HepG2 (cell line): ENCODE data around the gene MCRIP2. TPM values are rescaled to one million over a fixed set of nuclear protein-coding genes. Genes with fewer than 3 reads are reported as not detected.

Source experiments
- EEA1 ChIP-seq: sonication (generic); formaldehyde crosslinking; IDR thresholded peaks from 2 replicates; pipeline ENCODE4 v1.5.1; 2020; ENCODE audit warnings: mild to moderate bottlenecking, missing genetic modification reagents, borderline replicate concordance
- EED ChIP-seq: sonication (generic); formaldehyde crosslinking; IDR thresholded peaks from 2 replicates; pipeline ENCODE4 v1.5.0; 2020; ENCODE audit warnings: mild to moderate bottlenecking, missing genetic modification reagents
- GLI4 ChIP-seq: sonication (generic); formaldehyde crosslinking; IDR thresholded peaks from 2 replicates; pipeline ENCODE4 v1.5.1; 2020; ENCODE audit warnings: missing genetic modification reagents, mild to moderate bottlenecking, moderate library complexity, borderline replicate concordance
- HMG20B ChIP-seq: conservative IDR thresholded peaks from 2 replicates; pipeline ENCODE4 v1.6.1; 2016; ENCODE audit warnings: missing genetic modification reagents, missing compliant biosample characterization
- JUND ChIP-seq: sonication (generic); formaldehyde crosslinking; IDR thresholded peaks from 2 replicates; pipeline ENCODE4 v1.8.0; 2022; ENCODE audit warnings: mild to moderate bottlenecking, missing genetic modification reagents
- KMT2A ChIP-seq: sonication (generic); formaldehyde crosslinking; IDR thresholded peaks from 2 replicates; pipeline ENCODE4 v1.4.0; 2020; ENCODE audit warnings: missing genetic modification reagents
- RAD51 ChIP-seq: fragments of 450-650 bp; IDR thresholded peaks from 2 replicates; pipeline ENCODE4 v1.6.1; 2016; ENCODE audit warnings: borderline replicate concordance
- RBAK ChIP-seq: sonication (generic); formaldehyde crosslinking; IDR thresholded peaks from 2 replicates; pipeline ENCODE4 v1.5.1; 2020; ENCODE audit warnings: mild to moderate bottlenecking, missing genetic modification reagents
- UBTF ChIP-seq: sonication (generic); formaldehyde crosslinking; IDR thresholded peaks from 2 replicates; pipeline ENCODE4 v1.4.0; 2020; ENCODE audit warnings: mild to moderate bottlenecking, missing genetic modification reagents
- XBP1 ChIP-seq: sonication (generic); formaldehyde crosslinking; IDR thresholded peaks from 2 replicates; pipeline ENCODE4 v1.5.0; 2020; ENCODE audit warnings: missing genetic modification reagents
- ZBTB42 ChIP-seq: sonication (generic); formaldehyde crosslinking; IDR thresholded peaks from 2 replicates; pipeline ENCODE4 v1.5.0; 2020; ENCODE audit warnings: mild to moderate bottlenecking, missing genetic modification reagents
- ZMYM2 ChIP-seq: sonication (generic); formaldehyde crosslinking; IDR thresholded peaks from 2 replicates; pipeline ENCODE4 v1.8.0; 2022; ENCODE audit warnings: mild to moderate bottlenecking, missing genetic modification reagents
- ZNF256 ChIP-seq: sonication (generic); formaldehyde crosslinking; conservative IDR thresholded peaks from 2 replicates; pipeline ENCODE4 v1.4.0; 2020; ENCODE audit warnings: missing genetic modification reagents
- ZNF704 ChIP-seq: sonication (generic); formaldehyde crosslinking; IDR thresholded peaks from 2 replicates; pipeline ENCODE4 v1.8.1; 2023; ENCODE audit warnings: mild to moderate bottlenecking, inconsistent platforms, moderate library complexity, missing genetic modification reagents, borderline replicate concordance
- ZNF709 ChIP-seq: sonication (generic); formaldehyde crosslinking; IDR thresholded peaks from 2 replicates; pipeline ENCODE4 v1.5.0; 2020; ENCODE audit warnings: mild to moderate bottlenecking, missing genetic modification reagents
- ZSCAN21 ChIP-seq: sonication (generic); formaldehyde crosslinking; IDR thresholded peaks from 2 replicates; pipeline ENCODE4 v1.8.0; 2022; ENCODE audit warnings: mild to moderate bottlenecking, missing genetic modification reagents, moderate library complexity, borderline replicate concordance
- polyA plus RNA-seq, 8 experiments: library from polyadenylated mRNA; depleted of rRNA in 3 of 8; stranded (reverse) in 7 of 8; unstranded in 1 of 8; fragments of >200 nt; fragmentation: Illumina TruSeq in 4 of 8; extraction: Trizol in 4 of 8; gene quantifications; 2 replicates each; pipeline versions ENCODE4 v1.2.1 to v1.2.3, GENCODE V29; 2011 to 2016; ENCODE audit warnings: low read depth in 4 of 8, missing spikeins in 1 of 8, mixed read lengths in 1 of 8; ENCODE audit not compliant: insufficient read depth in 1 of 8
- total RNA-seq, 5 experiments: library from RNA; depleted of rRNA; stranded (reverse); fragments of >200 nt; fragmentation: Illumina TruSeq; extraction: Trizol; gene quantifications; 2 replicates each; pipeline ENCODE4 v1.2.3, GENCODE V29; 2016; ENCODE audit warnings: low read depth in 1 of 5
- TF ChIP-seq, protein P1 (sequence below): IDR thresholded peaks from 2 replicates; pipeline ENCODE4 v1.6.1; 2016; ENCODE audit warnings: missing genetic modification reagents, missing compliant biosample characterization
- TF ChIP-seq, protein P2 (sequence below): sonication (generic); formaldehyde crosslinking; IDR thresholded peaks from 2 replicates; pipeline ENCODE4 v1.8.1; 2022; ENCODE audit warnings: low read depth, mild to moderate bottlenecking, missing genetic modification reagents
- TF ChIP-seq, protein P3 (sequence below): sonication (generic); formaldehyde crosslinking; IDR thresholded peaks from 2 replicates; pipeline ENCODE4 v1.4.0; 2020; ENCODE audit warnings: missing genetic modification reagents, borderline replicate concordance

MCRIP2 gene
- total and polyA plus RNA-seq, 2 of the 13 experiments (the other 11 are each of a cell fraction or from before 2014, with no cell fraction given), result 39.6 to 76.7 TPM

GRCh38 chr16:648781-649589, 7.4 kb downstream of the MCRIP2 start, which contains the start of gene WDR90 (continued):
- TF ChIP-seq ZMYM2, result no peak
- TF ChIP-seq, protein P1, sequence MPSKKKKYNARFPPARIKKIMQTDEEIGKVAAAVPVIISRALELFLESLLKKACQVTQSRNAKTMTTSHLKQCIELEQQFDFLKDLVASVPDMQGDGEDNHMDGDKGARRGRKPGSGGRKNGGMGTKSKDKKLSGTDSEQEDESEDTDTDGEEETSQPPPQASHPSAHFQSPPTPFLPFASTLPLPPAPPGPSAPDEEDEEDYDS (CRISPR knock-in tag), result peak; percentile 75; the same call in 1 of the 2 replicates
- peak; percentile 75; the same call in 1 of the 2 replicates for TF ChIP-seq EEA1
- peak; percentile 67; the same call in 1 of the 2 replicates for TF ChIP-seq ZBTB42 (CRISPR knock-in tag)
- TF ChIP-seq UBTF, result peak; percentile 87
- TF ChIP-seq RBAK (CRISPR knock-in tag), result no peak
- peak; percentile 94 for TF ChIP-seq RAD51
- no peak for TF ChIP-seq ZNF256 (CRISPR knock-in tag)
- peak; percentile 68 for TF ChIP-seq KMT2A (CRISPR knock-in tag)
- no peak for TF ChIP-seq ZNF709 (CRISPR knock-in tag)
- TF ChIP-seq ZNF704 (CRISPR knock-in tag), result peak; percentile 88; the same call in 1 of the 2 replicates
- peak; percentile 53; the same call in 1 of the 2 replicates for TF ChIP-seq EED (CRISPR knock-in tag)
- peak; percentile 67; the same call in 1 of the 2 replicates for TF ChIP-seq ZSCAN21 (CRISPR knock-in tag)
- TF ChIP-seq JUND, result peak; percentile 26; the same call in 1 of the 2 replicates
- TF ChIP-seq, protein P2, sequence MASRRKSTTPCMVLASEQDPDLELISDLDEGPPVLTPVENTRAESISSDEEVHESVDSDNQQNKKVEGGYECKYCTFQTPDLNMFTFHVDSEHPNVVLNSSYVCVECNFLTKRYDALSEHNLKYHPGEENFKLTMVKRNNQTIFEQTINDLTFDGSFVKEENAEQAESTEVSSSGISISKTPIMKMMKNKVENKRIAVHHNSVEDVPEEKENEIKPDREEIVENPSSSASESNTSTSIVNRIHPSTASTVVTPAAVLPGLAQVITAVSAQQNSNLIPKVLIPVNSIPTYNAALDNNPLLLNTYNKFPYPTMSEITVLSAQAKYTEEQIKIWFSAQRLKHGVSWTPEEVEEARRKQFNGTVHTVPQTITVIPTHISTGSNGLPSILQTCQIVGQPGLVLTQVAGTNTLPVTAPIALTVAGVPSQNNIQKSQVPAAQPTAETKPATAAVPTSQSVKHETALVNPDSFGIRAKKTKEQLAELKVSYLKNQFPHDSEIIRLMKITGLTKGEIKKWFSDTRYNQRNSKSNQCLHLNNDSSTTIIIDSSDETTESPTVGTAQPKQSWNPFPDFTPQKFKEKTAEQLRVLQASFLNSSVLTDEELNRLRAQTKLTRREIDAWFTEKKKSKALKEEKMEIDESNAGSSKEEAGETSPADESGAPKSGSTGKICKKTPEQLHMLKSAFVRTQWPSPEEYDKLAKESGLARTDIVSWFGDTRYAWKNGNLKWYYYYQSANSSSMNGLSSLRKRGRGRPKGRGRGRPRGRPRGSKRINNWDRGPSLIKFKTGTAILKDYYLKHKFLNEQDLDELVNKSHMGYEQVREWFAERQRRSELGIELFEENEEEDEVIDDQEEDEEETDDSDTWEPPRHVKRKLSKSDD (CRISPR knock-in tag), result peak; percentile 69; the same call in 1 of the 2 replicates
- TF ChIP-seq HMG20B (CRISPR knock-in tag), result no peak
- TF ChIP-seq GLI4, result 0 out of 2 replicates have a peak, but pooled peaks have one; percentile 83
- TF ChIP-seq XBP1, result 0 out of 2 replicates have a peak, but pooled peaks have one; percentile 19
- TF ChIP-seq, protein P3, sequence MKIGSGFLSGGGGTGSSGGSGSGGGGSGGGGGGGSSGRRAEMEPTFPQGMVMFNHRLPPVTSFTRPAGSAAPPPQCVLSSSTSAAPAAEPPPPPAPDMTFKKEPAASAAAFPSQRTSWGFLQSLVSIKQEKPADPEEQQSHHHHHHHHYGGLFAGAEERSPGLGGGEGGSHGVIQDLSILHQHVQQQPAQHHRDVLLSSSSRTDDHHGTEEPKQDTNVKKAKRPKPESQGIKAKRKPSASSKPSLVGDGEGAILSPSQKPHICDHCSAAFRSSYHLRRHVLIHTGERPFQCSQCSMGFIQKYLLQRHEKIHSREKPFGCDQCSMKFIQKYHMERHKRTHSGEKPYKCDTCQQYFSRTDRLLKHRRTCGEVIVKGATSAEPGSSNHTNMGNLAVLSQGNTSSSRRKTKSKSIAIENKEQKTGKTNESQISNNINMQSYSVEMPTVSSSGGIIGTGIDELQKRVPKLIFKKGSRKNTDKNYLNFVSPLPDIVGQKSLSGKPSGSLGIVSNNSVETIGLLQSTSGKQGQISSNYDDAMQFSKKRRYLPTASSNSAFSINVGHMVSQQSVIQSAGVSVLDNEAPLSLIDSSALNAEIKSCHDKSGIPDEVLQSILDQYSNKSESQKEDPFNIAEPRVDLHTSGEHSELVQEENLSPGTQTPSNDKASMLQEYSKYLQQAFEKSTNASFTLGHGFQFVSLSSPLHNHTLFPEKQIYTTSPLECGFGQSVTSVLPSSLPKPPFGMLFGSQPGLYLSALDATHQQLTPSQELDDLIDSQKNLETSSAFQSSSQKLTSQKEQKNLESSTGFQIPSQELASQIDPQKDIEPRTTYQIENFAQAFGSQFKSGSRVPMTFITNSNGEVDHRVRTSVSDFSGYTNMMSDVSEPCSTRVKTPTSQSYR (CRISPR knock-in tag), result peak; percentile 48
